PC-9 (cell line): ENCODE results near the gene ZBTB14. TPM values are rescaled to one million over a fixed set of nuclear protein-coding genes. Genes with fewer than 3 reads are reported as not detected.
A peak's percentile ranks its signal among the peaks of the same experiment; 100 is the strongest.

Source experiments
- BruUV-seq: library from RNA; stranded (reverse); fragments of 400-500 nt; replicated peaks from 2 replicates; lab custom pipeline; 2021; lab: Mats Ljungman, UMichigan
- CTCF ChIA-PET: fragments of 300-600 bp; sonication (Branson Sonifier 250); formaldehyde crosslinking; loops from one replicate; lab custom pipeline; 2022; ENCODE audit warnings: antibody characterized with exemption; lab: Charles Lee
- POLR2A ChIA-PET: fragments of 300-600 bp; sonication (Branson Sonifier 250); formaldehyde crosslinking; loops from one replicate; lab custom pipeline; 2022; ENCODE audit warnings: antibody characterized with exemption; ENCODE audit not compliant: unreplicated experiment; lab: Charles Lee
- DNase-seq, 2 experiments: peaks; one replicate each; pipeline versions ENCODE4 v3.0.0 to v3.0.0-alpha.2; 2015 to 2022; ENCODE audit warnings: mixed read lengths in 1 of 2
- H2AFZ ChIP-seq: fragments of 200-600 bp; sonication (generic); 2 replicates; pipeline ENCODE4 v1.8.1; 2017; ENCODE audit warnings: antibody characterized with exemption
- H3F3A ChIP-seq: fragments of 200-600 bp; sonication (generic); 2 replicates; pipeline ENCODE4 v1.8.1; 2017; ENCODE audit warnings: antibody characterized with exemption, mild to moderate bottlenecking, low read depth; ENCODE audit not compliant: insufficient read depth
- H3K27ac ChIP-seq: fragments of 200-600 bp; sonication (generic); 2 replicates; pipeline ENCODE4 v1.6.1; 2016; ENCODE audit warnings: mixed run types
- H3K27me3 ChIP-seq: fragments of 200-600 bp; sonication (generic); 2 replicates; pipeline ENCODE4 v1.6.1; 2016; ENCODE audit warnings: low read depth, mixed run types; ENCODE audit not compliant: insufficient read depth
- H3K36me3 ChIP-seq: fragments of 200-600 bp; sonication (generic); 2 replicates; pipeline ENCODE4 v1.6.1; 2016; ENCODE audit warnings: low read depth, mixed run types
- H3K4me1 ChIP-seq: fragments of 200-600 bp; sonication (generic); replicated peaks from 2 replicates; pipeline ENCODE4 v1.6.1; 2016; ENCODE audit warnings: mixed run types; ENCODE audit not compliant: insufficient read depth
- H3K4me2 ChIP-seq: fragments of 200-600 bp; sonication (generic); 2 replicates; pipeline ENCODE4 v1.6.1; 2017; ENCODE audit warnings: mixed run types
- H3K4me3 ChIP-seq: fragments of 200-600 bp; sonication (generic); 2 replicates; pipeline ENCODE4 v1.6.1; 2016; ENCODE audit warnings: mixed run types
- H3K79me2 ChIP-seq: fragments of 200-600 bp; sonication (generic); 2 replicates; pipeline ENCODE4 v1.6.1; 2017; ENCODE audit warnings: low read depth, mixed run types
- H3K9me2 ChIP-seq: fragments of 200-600 bp; sonication (generic); 2 replicates; pipeline ENCODE4 v1.8.1; 2017; ENCODE audit warnings: mild to moderate bottlenecking; ENCODE audit not compliant: insufficient read depth
- H3K9me3 ChIP-seq: fragments of 200-600 bp; sonication (generic); 2 replicates; pipeline ENCODE4 v1.8.1; 2016; ENCODE audit warnings: low read depth; ENCODE audit not compliant: insufficient read depth
- H4K20me1 ChIP-seq: fragments of 200-600 bp; sonication (generic); 2 replicates; pipeline ENCODE4 v1.8.1; 2017; ENCODE audit not compliant: insufficient read depth
- CTCF ChIP-seq: fragments of 200-600 bp; sonication (generic); conservative IDR thresholded peaks from 2 replicates; pipeline ENCODE4 v1.6.1; 2017; ENCODE audit warnings: mixed run types, antibody characterized with exemption, mild to moderate bottlenecking, moderate library complexity
- EZH2 ChIP-seq: fragments of 200-600 bp; sonication (generic); IDR thresholded peaks from 2 replicates; pipeline ENCODE4 v1.8.0; 2017; ENCODE audit warnings: antibody characterized with exemption, low read depth
- intact Hi-C: fragments of 100-400 bp; cut with micrococcal nuclease; formaldehyde crosslinking; loops from one replicate; pipeline ENCODE4 v1.10.0; 2022; ENCODE audit not compliant: unreplicated experiment
- total RNA-seq: library from RNA; stranded (reverse); gene quantifications from 2 replicates; pipeline ENCODE4 v1.2.3, GENCODE V29; 2021

The ZBTB14 gene
- total RNA-seq, 1 experiment from 2014 or later = 15.7 TPM

- BruUV-seq = no TSS peak
- Histone ChIP-seq H3K79me2 (peaks cover 14% of the 10 kb centered on the region), H3K36me3 (no peaks in the 10 kb centered on the region), H3K4me3 (no peak overlapping the region), H3K4me2 (no peak overlapping the region), H3K9me3 (no peaks in the 10 kb centered on the region), H2AFZ (no peak overlapping the region), H4K20me1 (no peaks in the 10 kb centered on the region), H3K27me3 (peaks cover 36% of the 10 kb centered on the region), H3K27ac (no peak overlapping the region), H3K4me1 (peaks cover 9% of the 10 kb centered on the region), H3K9me2 (no peaks in the 10 kb centered on the region), H3F3A (peaks cover 19% of the 10 kb centered on the region; the same call in 1 of the 2 replicates)
- intact Hi-C loops = no loop called here
- no peak for DNase-seq
- POLR2A ChIA-PET = no interaction called here
- CTCF ChIA-PET = no interaction called here
- no peak for TF ChIP-seq CTCF
- no peak for TF ChIP-seq EZH2
These were observed 2.1 kb upstream of the ZBTB14 start for GRCh38 chr18:5297597-5297996.

- POLR2A ChIA-PET = interaction anchor here (0.9 kb wide), 1 partner anchor 124 kb away, joined by 4 read pairs; no protein-coding TSS in a partner anchor
- TF ChIP-seq EZH2 (no peak), CTCF (no peak)
- H3K9me2 ChIP-seq = no peaks in the 10 kb centered on the region
- peak overlapping the region; percentile 51 for H3K27ac ChIP-seq
- peak; percentile 62 to 67 for DNase-seq
- CTCF ChIA-PET = no interaction called here
- peak overlapping the region; percentile 72 for H3K4me3 ChIP-seq
- H3K79me2 ChIP-seq = peaks cover 14% of the 10 kb centered on the region
- intact Hi-C loops = loop anchor here (1.0 kb wide), 1 partner anchor 59 kb away; no protein-coding TSS in a partner anchor
- TSS peak; percentile 75 for BruUV-seq
- peak overlapping the region; percentile 87 for H3K4me2 ChIP-seq
- H3F3A ChIP-seq = peaks cover 19% of the 10 kb centered on the region; the same call in 1 of the 2 replicates
- H3K9me3 ChIP-seq = no peaks in the 10 kb centered on the region
- H3K36me3 ChIP-seq = no peaks in the 10 kb centered on the region
- H3K27me3 ChIP-seq = peaks cover 30% of the 10 kb centered on the region
- peaks cover 9% of the 10 kb centered on the region for H3K4me1 ChIP-seq
- H4K20me1 ChIP-seq = no peaks in the 10 kb centered on the region
- peak overlapping the region; percentile 89 for H2AFZ ChIP-seq
These were observed 1.3 kb upstream of the ZBTB14 start for GRCh38 chr18:5296706-5297320.

- H3K27me3 ChIP-seq = peaks cover 24% of the 10 kb centered on the region
- DNase-seq = peak; percentile 82 to 94
- H3F3A ChIP-seq = peaks cover 19% of the 10 kb centered on the region; the same call in 1 of the 2 replicates
- intact Hi-C loops = loop anchor here (1.0 kb wide), 1 partner anchor 58 kb away; no protein-coding TSS in a partner anchor
- H3K9me3 ChIP-seq = no peaks in the 10 kb centered on the region
- H3K79me2 ChIP-seq = peaks cover 14% of the 10 kb centered on the region
- H3K4me3 ChIP-seq = peak overlapping the region; percentile 72
- H3K9me2 ChIP-seq = no peaks in the 10 kb centered on the region
- peaks cover 9% of the 10 kb centered on the region for H3K4me1 ChIP-seq
- peak overlapping the region; percentile 89 for H2AFZ ChIP-seq
- no peaks in the 10 kb centered on the region; the same call in 1 of the 2 replicates for H3K36me3 ChIP-seq
- CTCF ChIA-PET = no interaction called here
- H3K4me2 ChIP-seq = peak overlapping the region; percentile 87
- TF ChIP-seq EZH2 (no peak), CTCF (no peak)
- POLR2A ChIA-PET = interaction anchor here (0.9 kb wide), 1 partner anchor 124 kb away, joined by 4 read pairs; no protein-coding TSS in a partner anchor
- no peaks in the 10 kb centered on the region for H4K20me1 ChIP-seq
- BruUV-seq = no TSS peak
- peak overlapping the region; percentile 51 for H3K27ac ChIP-seq
These were observed 617 bp upstream of the ZBTB14 start for GRCh38 chr18:5295981-5296705.
